Calu3 (cell line): Measurements from ENCODE around the gene ANKAR. TPM values are rescaled to one million over a fixed set of nuclear protein-coding genes. Genes with fewer than 3 reads are reported as not detected.

Experiments
- BruUV-seq: library from RNA; stranded (reverse); fragments of 400-500 nt; replicated peaks from 2 replicates; lab custom pipeline; 2021; lab: Mats Ljungman, UMichigan
- CTCF ChIA-PET: fragments of 300-600 bp; sonication (Branson Sonifier 250); formaldehyde crosslinking; loops from one replicate; lab custom pipeline; 2022; ENCODE audit warnings: antibody characterized with exemption; lab: Charles Lee
- DNase-seq: peaks from one replicate; pipeline ENCODE4 v3.0.0; 2022
- H3K27ac Mint-ChIP-seq: one replicate; pipeline ENCODE4 v1.8.0; 2022; ENCODE audit warnings: mixed read lengths; ENCODE audit not compliant: unreplicated experiment
- H3K27me3 Mint-ChIP-seq: one replicate; pipeline ENCODE4 v1.8.0; 2022; ENCODE audit warnings: mixed read lengths; ENCODE audit not compliant: unreplicated experiment
- H3K36me3 Mint-ChIP-seq: one replicate; pipeline ENCODE4 v1.8.0; 2022; ENCODE audit warnings: mild to moderate bottlenecking, moderate library complexity, mixed read lengths; ENCODE audit not compliant: insufficient read depth, unreplicated experiment
- H3K4me1 Mint-ChIP-seq: one replicate; pipeline ENCODE4 v1.8.0; 2022; ENCODE audit warnings: mild to moderate bottlenecking, low read depth, mixed read lengths; ENCODE audit not compliant: unreplicated experiment
- H3K4me3 Mint-ChIP-seq: one replicate; pipeline ENCODE4 v1.8.0; 2022; ENCODE audit warnings: mild to moderate bottlenecking, low read depth, moderate library complexity, mixed read lengths; ENCODE audit not compliant: unreplicated experiment
- H3K9me3 Mint-ChIP-seq: one replicate; pipeline ENCODE4 v1.8.0; 2022; ENCODE audit warnings: low read depth, mixed read lengths; ENCODE audit not compliant: unreplicated experiment
- CTCF ChIP-seq: fragments of 200-600 bp; IDR thresholded peaks from one replicate; pipeline ENCODE4 v1.8.0; 2022; ENCODE audit warnings: antibody characterized with exemption; ENCODE audit not compliant: unreplicated experiment
- intact Hi-C: fragments of 100-400 bp; cut with micrococcal nuclease; formaldehyde crosslinking; loops from one replicate; pipeline ENCODE4 v1.10.0; 2022; ENCODE audit not compliant: unreplicated experiment
- total RNA-seq: library from RNA; stranded (reverse); gene quantifications from 2 replicates; pipeline ENCODE4 v1.2.3, GENCODE V29; 2022

ANKAR gene
- total RNA-seq, 1 experiment from 2014 or later: 2.1 TPM

GRCh38 chr2:189660803-189661147 lies 13.7 kb upstream of the ANKAR start:
- DNase-seq: no peak
- Mint-ChIP-seq H3K9me3 (no peaks in the 10 kb centered on the region), H3K4me3 (no peak overlapping the region), H3K4me1 (peaks cover 8% of the 10 kb centered on the region), H3K27ac (no peak overlapping the region), H3K36me3 (no peaks in the 10 kb centered on the region), H3K27me3 (no peaks in the 10 kb centered on the region)
- intact Hi-C loops: loop anchor here (1.0 to 5.0 kb wide), 3 partner anchors 38 to 127 kb away; partner anchors contain the start of gene OSGEPL1
- CTCF ChIA-PET: interaction anchor here (0.5 to 1.7 kb wide), 8 partner anchors 24 to 220 kb away, joined by 3 to 5 read pairs (median 3); partner anchors contain the start of genes OSGEPL1 and WDR75
- no peak for TF ChIP-seq CTCF
- no TSS peak for BruUV-seq

- peak; percentile 98 for DNase-seq
- H3K4me1 Mint-ChIP-seq: peaks cover 8% of the 10 kb centered on the region
- no peaks in the 10 kb centered on the region for H3K9me3 Mint-ChIP-seq
- no peak within 1 kb of the TSS for H3K27ac Mint-ChIP-seq
- TF ChIP-seq CTCF: peak; percentile 92
- BruUV-seq: TSS peak; percentile 73
- H3K36me3 Mint-ChIP-seq: peaks cover 5% of the 10 kb centered on the region
- H3K27me3 Mint-ChIP-seq: no peaks in the 10 kb centered on the region
- no peak within 1 kb of the TSS for H3K4me3 Mint-ChIP-seq
- intact Hi-C loops: loop anchor here (1.0 to 5.0 kb wide), 3 partner anchors 37 to 126 kb away; partner anchors contain the start of gene OSGEPL1
- CTCF ChIA-PET: interaction anchor here (0.5 to 1.7 kb wide), 8 partner anchors 23 to 221 kb away, joined by 3 to 5 read pairs (median 3); partner anchors contain the start of genes OSGEPL1 and WDR75
These were observed 13.1 kb upstream of the ANKAR start, which contains the start of gene ASNSD1 for GRCh38 chr2:189661148-189661956. TSS of gene ASNSD1 (plus strand) at chr2:189661459. CDS start at chr2:189666133, 4,674 bp downstream.

GRCh38 chr2:189661957-189662321 lies 12.5 kb upstream of the ANKAR start:
- no peaks in the 10 kb centered on the region for H3K9me3 Mint-ChIP-seq

More at GRCh38 chr2:189661957-189662321, 12.5 kb upstream of the ANKAR start:
- DNase-seq: no peak
- intact Hi-C loops: loop anchor here (1.0 to 5.0 kb wide), 3 partner anchors 36 to 125 kb away; partner anchors contain the start of gene OSGEPL1
- no peaks in the 10 kb centered on the region for H3K27me3 Mint-ChIP-seq
- no peak for TF ChIP-seq CTCF
- H3K36me3 Mint-ChIP-seq: peaks cover 6% of the 10 kb centered on the region
- BruUV-seq: no TSS peak
- H3K4me1 Mint-ChIP-seq: peaks cover 8% of the 10 kb centered on the region
- CTCF ChIA-PET: interaction anchor here (1.7 kb wide), 1 partner anchor 101 kb away, joined by 4 read pairs; the partner anchor contains the start of gene OSGEPL1
- H3K27ac Mint-ChIP-seq: no peak overlapping the region
- H3K4me3 Mint-ChIP-seq: no peak overlapping the region
